HG03469 (cell line): Measurements from ENCODE around the gene GPR62.
A peak's percentile ranks its signal among the peaks of the same experiment; 100 is the strongest.

ENCODE experiments used
- ATAC-seq: cut with Tn5 transposase; IDR thresholded peaks from one replicate; pipeline ENCODE4 v1.9.1; 2021; ENCODE audit warnings: mild to moderate bottlenecking, moderate library complexity, moderate number of reproducible peaks; ENCODE audit not compliant: unreplicated experiment

The GPR62 gene

DNA sequence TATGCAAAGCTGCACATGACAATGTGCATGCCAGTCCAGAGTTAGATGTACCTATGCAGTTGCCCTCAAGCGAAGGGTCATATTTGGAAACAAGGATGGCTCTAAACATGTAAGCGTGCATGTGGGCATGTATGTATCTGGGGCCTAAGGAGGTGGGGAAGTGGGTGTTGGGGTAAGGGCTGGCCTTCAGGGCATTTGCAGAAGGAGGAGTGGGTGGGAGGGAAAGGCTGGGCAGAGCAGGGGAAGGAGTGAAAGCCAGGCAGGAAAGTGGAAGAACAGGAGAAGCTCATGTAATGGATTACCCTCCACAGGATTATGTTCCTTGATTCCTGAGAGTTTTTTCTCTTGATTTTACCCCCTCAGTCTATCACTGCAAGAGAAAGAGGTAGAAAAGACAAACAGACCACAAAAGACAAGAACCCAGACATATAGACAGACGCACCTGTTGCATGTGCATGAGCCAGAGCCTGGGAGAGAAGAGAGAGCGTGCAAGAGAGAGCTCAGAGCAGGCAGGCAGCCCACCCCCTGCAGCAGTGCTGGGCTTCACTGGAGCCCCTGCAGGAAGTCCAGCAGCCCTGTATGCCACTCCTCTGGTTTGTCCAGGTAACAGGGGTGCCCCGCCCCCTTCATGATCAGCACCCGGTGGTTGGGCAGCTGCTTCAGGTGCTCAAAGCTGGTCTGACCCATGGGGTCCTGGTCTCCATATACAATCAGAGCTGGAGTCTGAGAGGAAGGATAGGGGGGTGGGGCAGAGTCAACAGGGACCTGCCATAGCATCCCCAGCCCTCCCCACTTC lies 13.9 kb downstream of the GPR62 start:
- ATAC-seq, result no peak

DNA sequence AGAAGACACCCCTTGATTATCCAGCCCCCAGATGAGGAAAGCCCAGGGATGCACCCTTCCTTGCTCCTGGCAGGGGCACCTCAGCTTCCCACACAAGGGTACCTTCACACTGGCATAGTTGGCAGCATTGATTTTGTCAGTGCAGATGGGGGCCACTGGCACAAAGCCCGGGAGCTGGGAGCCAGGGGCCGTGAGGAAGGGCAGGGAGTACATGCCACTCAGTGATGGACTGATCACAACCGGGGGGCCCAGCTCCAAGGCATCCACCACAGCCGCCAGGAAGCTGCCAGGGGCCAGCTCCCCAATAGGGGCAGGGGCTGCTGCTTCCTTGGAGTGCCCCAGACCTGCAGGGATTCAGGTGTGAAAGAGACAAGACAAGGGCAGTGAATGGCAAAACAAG lies 14.7 kb downstream of the GPR62 start:
- ATAC-seq, result no peak

DNA sequence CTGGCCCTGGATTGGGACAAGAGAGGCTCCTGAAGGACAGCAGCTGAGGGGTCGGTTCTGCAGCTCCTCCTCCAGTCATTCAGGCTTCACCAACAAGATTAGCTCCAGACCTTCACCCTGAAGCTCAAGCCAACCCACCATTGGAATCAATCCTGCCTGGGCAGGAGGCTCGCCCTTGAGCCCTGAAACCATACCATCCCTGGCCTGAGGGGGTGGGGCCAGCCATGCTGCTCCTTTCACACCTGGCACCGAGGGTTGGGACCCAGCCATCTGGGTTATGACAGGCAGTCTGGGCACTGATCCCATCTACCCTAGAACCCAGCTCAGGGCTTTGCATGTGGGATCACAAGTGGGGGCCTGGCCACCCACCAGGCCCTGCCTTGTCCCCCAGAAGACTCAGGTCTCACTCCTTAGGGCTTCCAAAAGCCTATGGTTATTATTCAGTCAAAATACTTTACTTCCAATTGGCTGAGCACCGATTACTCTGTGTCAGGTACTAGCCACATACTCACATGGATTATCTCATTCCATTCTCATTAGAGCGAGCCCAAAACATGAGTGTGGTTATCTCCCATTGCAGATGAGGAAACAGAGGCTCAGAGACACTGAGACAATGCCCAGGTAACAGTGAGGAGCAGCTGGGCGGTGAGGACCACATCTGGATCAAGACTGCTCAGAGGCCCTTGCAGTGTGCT lies 15.6 kb downstream of the GPR62 start:
- no peak for ATAC-seq

DNA sequence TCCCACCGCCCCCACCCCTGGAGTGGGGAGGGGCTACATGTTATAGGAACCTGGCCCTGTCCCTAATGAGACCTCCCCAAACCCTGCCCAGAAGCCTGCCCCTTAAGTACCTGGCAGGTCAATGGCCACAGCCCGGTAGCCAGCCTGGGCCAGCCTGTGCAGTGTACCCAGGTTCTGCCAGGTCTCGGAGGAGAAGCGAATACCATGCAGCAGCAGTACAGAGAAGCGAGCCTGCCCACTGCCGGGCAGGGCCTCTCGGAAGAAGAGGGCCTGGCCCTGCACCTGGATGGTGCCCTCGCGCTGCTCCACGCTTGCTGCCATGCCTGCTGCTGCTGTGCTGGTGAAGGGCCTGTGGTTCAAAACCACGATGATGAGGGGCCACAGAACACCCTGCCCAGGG lies 16.2 kb downstream of the GPR62 start:
- ATAC-seq, result no peak

DNA sequence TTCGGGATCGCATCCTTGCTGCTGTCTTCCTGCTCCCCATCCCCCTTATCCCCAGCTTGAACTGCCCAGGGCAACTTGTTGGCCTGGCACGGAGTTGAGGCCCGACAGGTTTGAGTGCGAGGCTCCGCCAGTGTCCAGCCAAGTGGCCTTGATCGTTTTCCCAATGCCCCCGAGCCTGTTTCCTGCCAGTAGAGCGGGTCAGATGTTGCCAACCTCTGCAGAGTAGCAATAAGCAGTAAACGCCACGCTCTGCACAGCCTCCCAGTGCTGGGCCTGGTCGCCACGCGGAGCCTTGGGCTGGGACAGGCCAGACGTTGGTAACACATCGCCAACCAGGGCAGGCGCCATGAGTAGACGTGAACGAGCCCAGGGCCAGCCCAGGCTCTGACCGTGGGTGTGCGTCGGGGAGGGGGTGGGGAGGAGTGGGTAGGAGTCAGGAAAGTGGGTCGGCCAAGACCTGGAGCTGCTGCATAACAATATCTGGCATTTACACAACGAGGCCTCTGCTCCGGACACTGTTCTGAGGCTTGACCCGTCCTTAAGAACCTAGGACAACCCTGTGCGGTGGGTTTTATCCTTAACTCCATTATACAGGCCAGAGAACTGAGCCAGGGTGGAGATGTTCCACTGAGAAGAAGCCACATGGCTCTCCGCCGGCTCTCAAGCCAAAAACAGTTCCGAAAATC lies 19.2 kb downstream of the GPR62 start:
- no peak for ATAC-seq

DNA sequence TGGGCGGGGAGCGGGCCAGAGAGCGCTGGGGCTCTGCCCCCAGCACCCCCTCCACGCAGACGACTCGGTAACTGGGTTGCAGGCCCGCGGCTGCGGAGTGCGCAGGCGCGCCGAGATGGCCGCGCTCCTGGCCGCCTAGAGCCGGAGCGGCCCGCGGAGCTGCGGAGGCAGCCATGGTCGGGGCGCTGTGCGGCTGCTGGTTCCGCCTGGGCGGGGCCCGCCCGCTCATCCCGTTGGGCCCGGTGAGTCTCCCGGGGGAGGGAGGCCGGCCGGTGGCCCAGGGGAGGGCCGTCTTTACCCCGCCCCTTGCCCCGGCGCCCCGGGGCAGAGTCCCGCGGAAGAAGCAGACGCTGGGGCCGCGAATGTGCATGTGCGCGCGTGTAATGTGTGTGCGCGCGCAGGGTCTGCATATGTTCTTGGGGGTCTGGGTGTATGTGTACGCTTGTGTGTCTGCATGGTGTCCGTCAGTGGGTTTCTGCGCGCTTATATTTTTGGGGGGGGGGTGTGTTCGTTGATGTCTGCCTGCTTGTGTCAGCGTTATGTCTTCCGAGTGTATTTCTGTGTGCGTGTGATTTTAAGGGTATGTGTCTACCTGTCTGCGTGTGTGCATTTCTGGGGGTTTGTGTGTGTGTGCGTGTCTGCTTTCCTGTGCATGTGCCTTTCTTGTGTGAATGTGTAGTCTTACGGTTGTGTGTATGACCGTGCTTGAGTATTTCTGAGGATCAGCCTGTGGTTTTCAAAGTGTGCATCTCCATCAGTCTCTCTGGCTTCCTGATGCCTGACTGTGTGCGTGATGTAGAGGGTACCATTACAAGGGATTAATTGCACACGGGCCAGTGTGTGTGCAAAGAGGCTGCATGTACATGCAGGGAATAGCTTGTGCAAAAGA lies 20.0 kb downstream of the GPR62 start, which contains the start of gene ABHD14A:
TSS of gene ABHD14A (plus strand) at position 102 of the 889 bp plus-strand sequence. CDS start at position 174, 72 bp downstream.
- ATAC-seq, result peak; percentile 38

DNA sequence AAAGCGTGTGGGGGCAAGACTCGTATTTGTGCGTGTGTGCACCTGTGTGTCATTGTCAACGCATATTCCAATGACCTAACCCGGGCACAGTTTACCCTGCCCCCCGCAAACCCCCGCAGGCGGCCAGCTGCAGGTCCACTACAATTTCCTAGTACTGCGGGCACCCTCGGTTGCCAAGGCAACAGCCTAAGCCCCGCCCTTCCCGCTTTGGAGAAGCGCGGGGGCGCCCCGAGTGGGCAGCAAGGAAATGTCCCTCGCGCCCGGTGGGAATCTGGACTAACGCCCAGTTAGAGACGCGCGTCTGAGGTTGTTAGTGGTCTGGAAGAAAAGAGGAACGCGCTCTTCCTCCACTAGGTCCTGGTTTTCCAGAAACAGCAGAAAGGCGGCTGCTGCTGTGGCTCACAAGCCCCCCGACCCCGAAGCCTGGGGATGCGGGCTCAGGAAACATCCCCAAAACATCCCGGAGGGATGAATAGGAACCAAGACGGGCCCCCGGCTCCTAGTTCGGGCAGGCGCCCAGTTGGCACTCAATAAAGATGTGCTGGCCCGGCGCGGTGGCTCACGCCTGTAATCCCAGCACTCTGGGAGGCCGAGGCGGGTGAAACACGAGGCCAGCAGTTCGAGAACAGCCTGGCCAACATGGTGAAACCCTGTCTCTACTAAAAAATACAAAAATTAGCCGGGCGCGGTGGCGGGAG lies 20.8 kb downstream of the GPR62 start:
- ATAC-seq, result no peak

DNA sequence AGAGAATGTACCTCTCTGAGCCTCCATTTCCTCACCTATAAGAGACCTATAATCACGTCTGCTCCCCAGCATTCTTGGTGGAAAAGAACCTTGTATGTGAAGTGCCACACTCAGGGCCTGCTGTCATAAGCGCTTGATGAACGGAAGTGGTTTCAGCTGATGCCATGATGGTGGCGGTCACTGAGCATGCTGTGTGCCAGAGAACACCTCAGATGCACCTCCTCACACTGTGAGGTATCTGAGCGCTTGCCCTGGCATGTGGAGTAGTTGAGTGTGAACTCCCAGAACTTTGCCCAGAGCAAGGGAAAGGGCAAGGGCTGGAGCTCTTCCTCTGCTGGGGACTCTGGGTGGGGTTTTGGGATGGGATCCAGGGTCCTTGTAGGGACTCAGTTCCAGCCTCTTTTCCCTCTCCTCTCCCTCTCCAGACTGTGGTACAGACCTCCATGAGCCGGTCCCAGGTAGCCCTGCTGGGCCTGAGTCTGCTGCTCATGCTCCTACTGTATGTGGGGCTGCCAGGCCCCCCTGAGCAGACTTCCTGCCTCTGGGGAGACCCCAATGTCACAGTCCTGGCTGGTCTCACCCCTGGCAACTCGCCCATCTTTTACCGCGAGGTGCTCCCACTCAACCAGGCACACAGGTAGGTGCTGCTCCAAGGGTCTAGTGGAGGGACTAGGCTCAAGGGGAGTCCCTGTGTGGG lies 22.4 kb downstream of the GPR62 start:
- ATAC-seq, result no peak

DNA sequence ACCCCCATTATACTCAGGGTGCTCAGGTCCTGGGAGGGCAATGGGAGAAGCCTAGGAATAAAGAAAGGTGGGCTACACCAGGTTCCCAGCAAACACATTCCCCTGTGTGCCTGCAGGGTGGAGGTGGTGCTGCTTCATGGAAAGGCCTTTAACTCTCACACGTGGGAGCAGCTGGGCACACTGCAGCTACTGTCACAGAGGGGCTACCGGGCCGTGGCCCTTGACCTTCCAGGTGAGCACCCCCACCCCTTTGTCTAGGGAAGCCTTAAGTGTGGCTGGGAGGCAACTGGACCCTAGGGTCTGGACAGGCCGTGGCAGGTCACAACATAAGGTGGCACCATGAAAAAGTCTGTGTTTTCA lies 22.9 kb downstream of the GPR62 start:
- ATAC-seq, result no peak

DNA sequence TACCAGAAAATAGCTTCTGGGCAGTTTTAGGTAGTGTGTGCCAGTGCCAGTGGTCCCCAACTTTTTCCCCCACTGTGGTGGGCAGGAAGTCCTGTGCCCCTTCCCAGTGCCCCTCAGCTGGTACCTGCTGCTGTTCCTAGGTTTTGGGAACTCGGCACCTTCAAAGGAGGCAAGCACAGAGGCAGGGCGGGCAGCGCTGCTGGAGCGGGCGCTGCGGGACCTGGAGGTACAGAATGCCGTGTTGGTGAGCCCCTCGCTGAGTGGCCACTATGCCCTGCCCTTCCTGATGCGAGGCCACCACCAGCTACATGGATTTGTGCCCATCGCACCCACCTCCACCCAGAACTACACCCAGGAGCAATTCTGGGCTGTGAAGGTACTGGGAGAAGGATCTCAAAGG lies 25.1 kb downstream of the GPR62 start:
- no peak for ATAC-seq

DNA sequence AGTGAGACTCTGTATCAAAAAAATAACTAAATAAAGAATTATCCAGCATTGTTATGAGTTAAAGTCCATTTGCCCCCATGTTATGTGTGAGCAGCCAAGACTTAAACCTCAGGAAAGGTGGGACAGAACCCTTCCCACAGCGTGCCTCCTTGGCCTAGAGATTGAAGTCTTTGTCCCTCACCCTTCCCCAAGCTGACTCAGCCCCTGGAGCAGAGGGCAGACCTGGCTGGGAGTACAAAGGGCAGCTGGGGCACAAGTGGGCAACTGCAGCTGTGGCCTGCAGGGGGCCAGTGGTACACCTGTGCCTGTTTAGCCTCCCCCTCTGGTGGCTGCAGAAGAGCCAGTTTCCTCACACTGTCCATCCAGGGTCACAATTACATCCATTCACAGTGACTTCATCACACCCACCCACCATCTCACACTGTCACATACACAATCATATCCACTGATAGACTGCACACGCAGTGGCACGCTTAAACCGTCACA lies 27.2 kb downstream of the GPR62 start:
- ATAC-seq, result no peak

DNA sequence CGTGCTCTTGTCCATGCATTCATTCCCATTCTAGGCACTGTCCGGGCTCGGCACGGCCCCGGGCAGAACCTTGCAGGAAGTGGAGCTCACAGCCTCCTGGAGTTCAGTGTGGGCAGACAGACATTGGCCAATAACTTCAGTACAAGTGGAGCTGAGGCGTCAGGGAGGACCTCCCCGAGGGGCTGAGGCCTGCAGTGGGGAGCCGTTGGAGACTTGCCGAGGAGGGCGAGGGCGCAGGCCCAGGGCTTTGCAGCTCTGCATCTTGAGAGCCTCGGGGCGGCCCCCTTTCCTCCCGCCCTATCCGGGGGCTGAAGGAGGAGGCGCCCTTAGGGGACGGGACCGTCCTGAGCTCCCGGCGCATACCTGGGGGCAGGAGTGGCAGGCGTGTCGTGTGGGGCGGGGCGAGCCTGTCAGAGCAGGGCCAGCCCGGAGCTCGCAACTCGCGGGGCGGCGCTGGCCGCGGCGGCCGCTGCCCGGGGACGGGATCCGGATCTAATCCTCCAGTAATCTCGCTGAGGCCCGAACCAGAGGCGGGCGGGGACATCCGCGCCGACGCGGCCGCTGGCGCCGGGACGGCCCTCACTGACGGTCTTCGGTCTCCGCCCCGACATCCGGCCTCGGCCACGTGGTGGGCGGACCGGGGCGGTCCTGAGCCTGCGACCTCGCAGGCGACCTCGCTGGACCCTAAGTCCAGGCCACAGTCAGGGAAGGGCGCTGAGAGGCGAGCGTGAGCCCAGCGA lies 27.8 kb downstream of the GPR62 start, which contains the start of gene ACY1:
TSS of gene ACY1 (plus strand) at position 698 of the 740 bp plus-strand sequence. CDS start 530 bp downstream, outside the sequence.
- no peak for ATAC-seq

DNA sequence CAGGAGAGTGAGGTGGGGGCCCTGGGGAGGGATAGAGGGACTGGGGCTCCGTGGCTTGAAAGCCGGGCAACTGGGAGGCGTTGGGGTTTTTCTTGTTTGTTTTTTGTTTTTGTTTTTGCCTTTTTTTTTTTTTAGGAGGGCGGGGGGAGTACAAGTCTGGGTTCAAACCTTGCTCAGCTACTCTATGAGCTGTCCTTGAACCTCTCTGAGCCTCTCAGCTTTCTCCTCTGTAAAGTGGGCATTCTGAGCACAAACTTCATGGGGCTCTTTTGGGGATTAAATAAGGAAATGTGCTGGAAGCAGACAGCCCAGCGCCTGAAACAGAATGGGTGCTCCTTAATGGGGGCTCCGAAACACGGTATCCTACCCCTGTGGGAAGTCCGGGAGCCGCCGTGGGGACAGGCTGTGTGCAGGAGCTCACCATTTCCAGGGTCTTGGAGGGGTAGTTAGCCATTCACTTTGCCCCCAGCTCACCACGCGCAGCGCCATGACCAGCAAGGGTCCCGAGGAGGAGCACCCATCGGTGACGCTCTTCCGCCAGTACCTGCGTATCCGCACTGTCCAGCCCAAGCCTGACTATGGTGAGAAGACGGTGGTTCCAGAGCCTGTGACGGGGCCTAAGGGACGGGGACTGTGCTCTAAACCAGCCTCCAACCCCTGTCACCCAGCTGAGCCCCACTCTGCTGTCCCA lies 28.5 kb downstream of the GPR62 start:
- ATAC-seq, result no peak

DNA sequence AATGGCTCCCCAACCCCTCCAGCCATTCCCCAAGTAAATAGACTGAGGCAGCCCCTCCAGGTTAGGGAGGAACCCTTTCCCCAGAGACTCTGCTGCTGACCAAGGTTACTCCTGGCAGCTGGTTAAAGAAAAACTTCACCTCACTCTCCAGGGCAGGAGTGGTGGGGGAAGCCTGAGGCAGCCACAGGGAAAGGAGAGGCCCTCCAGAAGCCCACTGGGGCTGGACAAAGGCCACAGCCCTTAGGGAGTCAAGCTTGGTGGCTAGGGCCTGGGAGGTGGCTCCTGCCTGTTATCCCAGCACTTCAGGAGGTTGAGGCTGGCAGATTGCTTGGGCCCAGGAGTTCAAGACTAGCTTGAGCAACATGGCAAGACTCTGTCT lies 29.1 kb downstream of the GPR62 start:
- ATAC-seq, result no peak

DNA sequence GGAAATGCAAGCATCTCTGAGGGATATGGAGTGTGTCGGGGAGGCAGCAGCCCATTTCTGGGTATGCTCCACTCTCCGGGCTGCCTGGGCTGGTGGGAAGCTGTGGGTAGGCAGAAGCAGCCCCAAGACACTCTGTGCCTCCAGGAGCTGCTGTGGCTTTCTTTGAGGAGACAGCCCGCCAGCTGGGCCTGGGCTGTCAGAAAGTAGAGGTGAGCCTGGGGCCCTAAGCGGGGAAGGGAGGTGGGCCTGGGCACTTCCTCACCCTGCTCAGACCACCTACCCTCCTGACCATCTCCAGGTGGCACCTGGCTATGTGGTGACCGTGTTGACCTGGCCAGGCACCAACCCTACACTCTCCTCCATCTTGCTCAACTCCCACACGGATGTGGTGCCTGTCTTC lies 29.9 kb downstream of the GPR62 start:
- no peak for ATAC-seq

DNA sequence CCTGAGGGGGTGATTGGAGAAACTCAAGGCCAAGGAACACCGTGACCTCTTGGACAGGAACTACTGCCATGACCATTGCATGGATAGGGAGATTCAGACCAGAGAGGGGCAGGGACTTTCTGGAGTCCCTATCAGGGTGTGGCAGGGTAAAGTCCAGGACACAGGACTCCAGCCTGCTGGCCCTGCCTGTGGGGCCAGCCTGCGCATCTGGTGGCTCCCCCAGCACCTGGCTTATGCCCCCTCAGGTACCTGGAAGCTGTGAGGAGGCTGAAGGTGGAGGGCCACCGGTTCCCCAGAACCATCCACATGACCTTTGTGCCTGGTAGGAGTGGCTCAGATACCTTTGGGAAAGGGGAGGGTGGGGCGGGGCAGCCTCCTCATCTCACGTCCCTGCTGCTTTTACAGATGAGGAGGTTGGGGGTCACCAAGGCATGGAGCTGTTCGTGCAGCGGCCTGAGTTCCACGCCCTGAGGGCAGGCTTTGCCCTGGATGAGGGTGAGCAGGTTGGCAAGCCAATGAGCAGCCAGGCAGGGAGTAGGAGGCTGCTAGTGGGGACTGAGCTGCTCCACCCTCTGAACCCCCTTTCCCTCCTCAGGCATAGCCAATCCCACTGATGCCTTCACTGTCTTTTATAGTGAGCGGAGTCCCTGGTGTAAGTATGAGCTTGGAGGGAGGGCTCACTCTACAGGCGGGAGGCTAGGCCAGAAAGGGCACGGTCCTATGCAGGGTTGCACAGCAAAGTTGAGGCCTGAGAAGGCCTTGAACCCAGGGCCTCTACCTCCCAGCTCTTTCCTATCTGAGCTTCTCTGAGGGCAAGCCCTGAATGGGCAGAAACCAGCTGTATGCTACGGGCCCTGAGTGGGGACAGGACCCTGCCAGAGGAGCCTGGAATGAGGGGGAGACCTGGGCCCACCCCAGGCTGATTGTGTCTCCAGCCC lies 31.1 kb downstream of the GPR62 start:
- no peak for ATAC-seq

DNA sequence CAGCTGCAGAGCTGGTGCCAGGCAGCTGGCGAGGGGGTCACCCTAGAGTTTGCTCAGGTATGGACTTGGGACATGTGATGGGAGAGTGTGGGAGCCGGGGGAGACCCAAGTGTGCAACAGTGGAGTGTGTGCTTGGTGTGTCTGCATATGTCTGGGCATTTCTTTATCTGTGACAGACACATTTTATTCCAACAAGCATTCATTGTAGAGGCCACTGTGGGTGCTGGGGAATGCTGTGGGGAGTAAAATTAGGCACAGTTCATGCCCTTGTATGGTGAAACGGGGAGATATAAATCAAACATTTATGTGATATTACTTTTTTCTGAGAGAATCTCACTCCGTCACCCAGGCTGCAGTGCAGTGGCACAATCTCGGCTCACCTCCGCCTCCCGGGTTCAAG lies 32.4 kb downstream of the GPR62 start:
- no peak for ATAC-seq
